ENCODE measurements around the gene POU5F1. TPM values are rescaled to one million over a fixed set of nuclear protein-coding genes. Genes with fewer than 3 reads are reported as not detected.

The POU5F1 gene
- total RNA-seq, 1 donor from 2014 or later: not detected

DNA sequence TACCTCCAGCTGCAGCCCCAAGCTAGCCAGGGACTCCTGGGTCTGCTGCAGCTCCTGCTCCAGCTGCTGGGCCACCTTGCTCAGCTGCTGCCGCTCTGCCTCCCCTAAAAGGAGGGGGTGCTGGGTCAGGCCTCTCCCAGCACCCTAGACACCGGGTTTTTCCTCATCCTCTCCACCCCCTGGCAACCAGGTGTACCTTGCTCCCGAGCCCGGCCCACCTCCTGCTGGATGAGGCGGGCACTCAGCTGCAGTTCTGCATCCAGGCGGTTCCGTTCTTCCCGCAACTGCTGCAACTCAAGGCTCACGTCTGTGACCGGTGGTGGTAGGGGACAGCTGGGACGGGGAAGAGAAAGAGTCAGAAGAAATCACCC, 25.5 kb downstream of the POU5F1 start:
- no peak overlapping the region for H3K27ac Mint-ChIP-seq (ENCODE audit: unreplicated experiment)
- DNase-seq (ENCODE audit: extremely low spot score, unreplicated experiment): no peak
- peaks cover 12% of the 10 kb centered on the region for H3K36me3 Mint-ChIP-seq (ENCODE audit: unreplicated experiment)
- H3K9me3 Mint-ChIP-seq (ENCODE audit: unreplicated experiment): no peaks in the 10 kb centered on the region
- H3K27me3 Mint-ChIP-seq (ENCODE audit: unreplicated experiment): no peaks in the 10 kb centered on the region
- TF ChIP-seq, protein P1, sequence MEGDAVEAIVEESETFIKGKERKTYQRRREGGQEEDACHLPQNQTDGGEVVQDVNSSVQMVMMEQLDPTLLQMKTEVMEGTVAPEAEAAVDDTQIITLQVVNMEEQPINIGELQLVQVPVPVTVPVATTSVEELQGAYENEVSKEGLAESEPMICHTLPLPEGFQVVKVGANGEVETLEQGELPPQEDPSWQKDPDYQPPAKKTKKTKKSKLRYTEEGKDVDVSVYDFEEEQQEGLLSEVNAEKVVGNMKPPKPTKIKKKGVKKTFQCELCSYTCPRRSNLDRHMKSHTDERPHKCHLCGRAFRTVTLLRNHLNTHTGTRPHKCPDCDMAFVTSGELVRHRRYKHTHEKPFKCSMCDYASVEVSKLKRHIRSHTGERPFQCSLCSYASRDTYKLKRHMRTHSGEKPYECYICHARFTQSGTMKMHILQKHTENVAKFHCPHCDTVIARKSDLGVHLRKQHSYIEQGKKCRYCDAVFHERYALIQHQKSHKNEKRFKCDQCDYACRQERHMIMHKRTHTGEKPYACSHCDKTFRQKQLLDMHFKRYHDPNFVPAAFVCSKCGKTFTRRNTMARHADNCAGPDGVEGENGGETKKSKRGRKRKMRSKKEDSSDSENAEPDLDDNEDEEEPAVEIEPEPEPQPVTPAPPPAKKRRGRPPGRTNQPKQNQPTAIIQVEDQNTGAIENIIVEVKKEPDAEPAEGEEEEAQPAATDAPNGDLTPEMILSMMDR (IDR thresholded peaks at IDR 0.05): no peak
- H3K4me1 Mint-ChIP-seq (ENCODE audit: unreplicated experiment): peaks cover 20% of the 10 kb centered on the region
- no peak overlapping the region for H3K4me3 Mint-ChIP-seq (ENCODE audit: unreplicated experiment)

DNA sequence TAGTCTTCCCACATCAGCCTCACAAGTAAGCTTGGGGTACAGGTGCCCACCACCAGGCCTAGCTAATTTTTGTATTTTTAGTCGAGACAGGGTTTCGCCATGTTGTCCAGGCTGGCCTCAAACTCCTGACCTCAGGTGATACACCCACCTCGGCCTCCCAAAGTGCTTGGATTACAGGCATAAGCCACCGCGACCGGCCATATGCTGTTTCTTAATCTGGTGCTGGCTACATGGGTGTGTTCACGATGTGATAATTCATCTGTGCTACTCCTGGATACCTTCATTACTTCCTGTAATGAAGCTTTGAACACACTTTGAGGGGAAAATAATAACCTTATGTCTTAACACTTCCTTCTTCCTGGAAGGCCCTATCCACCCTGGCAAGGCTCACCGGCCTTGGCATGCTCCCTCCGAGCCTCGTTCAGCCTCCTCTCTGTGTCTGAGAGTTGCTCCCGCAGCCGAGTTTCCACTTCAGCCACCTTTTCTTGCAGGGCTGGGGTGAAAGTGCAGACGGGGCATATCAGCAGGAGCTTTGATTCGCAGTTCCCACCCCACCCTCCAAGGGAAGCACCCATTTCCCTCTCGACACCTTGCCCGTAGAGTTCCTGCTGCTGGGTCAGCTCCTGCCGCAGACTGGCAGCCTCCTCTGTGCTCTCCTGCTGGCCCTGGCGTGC, 26.0 kb downstream of the POU5F1 start:
- Mint-ChIP-seq H3K4me3 (ENCODE audit: unreplicated experiment) (no peak overlapping the region), H3K27me3 (ENCODE audit: unreplicated experiment) (no peaks in the 10 kb centered on the region), H3K27ac (ENCODE audit: unreplicated experiment) (no peak overlapping the region), H3K9me3 (ENCODE audit: unreplicated experiment) (no peaks in the 10 kb centered on the region), H3K36me3 (ENCODE audit: unreplicated experiment) (peaks cover 10% of the 10 kb centered on the region), H3K4me1 (ENCODE audit: unreplicated experiment) (peaks cover 25% of the 10 kb centered on the region)
- no peak for DNase-seq (ENCODE audit: extremely low spot score, unreplicated experiment)
- TF ChIP-seq, protein P1 (IDR thresholded peaks at IDR 0.05): no peak

DNA sequence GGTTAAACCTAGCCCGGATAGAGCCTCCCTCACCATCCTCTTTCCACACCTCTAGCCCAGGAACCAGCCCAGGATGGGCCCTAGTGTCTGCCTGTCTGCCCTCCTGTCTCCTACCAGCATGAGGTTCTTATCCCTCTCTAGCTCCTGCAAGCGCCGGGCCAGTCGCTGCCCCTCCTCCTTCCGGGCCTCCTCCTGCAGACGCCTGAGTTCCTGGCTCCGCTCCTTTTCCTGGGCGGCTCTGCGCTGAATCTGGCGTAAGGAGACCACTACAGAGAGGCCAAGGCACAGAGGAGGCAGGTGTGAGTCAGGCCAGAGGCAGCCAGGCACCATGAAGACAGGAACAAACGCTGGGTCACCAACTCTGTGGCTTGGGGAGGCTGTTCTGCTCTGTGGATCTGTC, 27.3 kb downstream of the POU5F1 start:
- H3K4me3 Mint-ChIP-seq (ENCODE audit: unreplicated experiment): no peak overlapping the region
- TF ChIP-seq, protein P1 (IDR thresholded peaks at IDR 0.05): no peak
- H3K27me3 Mint-ChIP-seq (ENCODE audit: unreplicated experiment): no peaks in the 10 kb centered on the region
- H3K36me3 Mint-ChIP-seq (ENCODE audit: unreplicated experiment): peaks cover 8% of the 10 kb centered on the region
- H3K4me1 Mint-ChIP-seq (ENCODE audit: unreplicated experiment): peaks cover 26% of the 10 kb centered on the region
- no peak for DNase-seq (ENCODE audit: extremely low spot score, unreplicated experiment)
- no peak overlapping the region for H3K27ac Mint-ChIP-seq (ENCODE audit: unreplicated experiment)
- H3K9me3 Mint-ChIP-seq (ENCODE audit: unreplicated experiment): no peaks in the 10 kb centered on the region

DNA sequence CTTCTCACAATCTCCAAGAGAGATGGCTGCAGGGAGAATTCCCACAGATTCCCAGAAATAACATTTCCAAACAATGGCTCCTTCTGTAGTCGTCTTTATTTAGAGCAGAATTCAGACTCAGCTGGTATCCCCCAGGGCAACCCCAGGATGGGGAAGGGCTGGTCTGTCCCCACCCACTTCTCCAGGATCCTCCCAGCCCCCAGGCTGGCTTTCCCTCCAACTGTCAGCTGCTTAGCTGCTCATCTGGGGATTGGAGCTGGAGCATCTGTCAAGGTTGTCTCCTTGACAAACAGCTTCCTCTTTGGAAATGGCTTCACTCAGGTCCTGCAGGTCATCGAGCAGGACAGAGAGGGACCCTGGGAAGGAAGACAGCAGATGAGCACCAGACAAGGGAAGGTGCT, 28.1 kb downstream of the POU5F1 start:
- Mint-ChIP-seq H3K27me3 (ENCODE audit: unreplicated experiment) (no peaks in the 10 kb centered on the region), H3K9me3 (ENCODE audit: unreplicated experiment) (no peaks in the 10 kb centered on the region), H3K4me3 (ENCODE audit: unreplicated experiment) (no peak overlapping the region), H3K36me3 (ENCODE audit: unreplicated experiment) (peaks cover 8% of the 10 kb centered on the region), H3K27ac (ENCODE audit: unreplicated experiment) (peak overlapping the region; percentile 49), H3K4me1 (ENCODE audit: unreplicated experiment) (peaks cover 30% of the 10 kb centered on the region)
- TF ChIP-seq, protein P1 (IDR thresholded peaks at IDR 0.05): no peak
- no peak for DNase-seq (ENCODE audit: extremely low spot score, unreplicated experiment)

DNA sequence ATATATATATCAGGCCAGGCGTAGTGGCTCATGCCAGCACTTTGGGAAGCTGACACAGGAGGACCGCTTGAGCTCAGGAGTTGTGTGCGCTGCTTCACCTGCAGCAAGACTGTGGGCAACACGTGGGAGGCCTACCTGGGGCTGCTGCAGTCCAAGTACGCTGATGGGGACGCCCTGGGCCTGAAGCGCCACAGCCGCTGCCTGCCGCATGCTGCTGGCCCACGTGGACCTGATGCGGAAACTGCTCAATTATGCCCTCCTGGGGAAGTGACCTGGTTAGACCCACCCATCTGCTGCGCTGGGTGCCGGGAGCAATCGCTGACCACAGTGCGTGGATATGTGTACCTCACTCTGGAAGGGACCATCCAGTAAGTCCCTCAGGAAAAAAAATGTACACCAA, 29.8 kb downstream of the POU5F1 start:
- TF ChIP-seq, protein P1 (IDR thresholded peaks at IDR 0.05): no peak
- DNase-seq (ENCODE audit: extremely low spot score, unreplicated experiment): no peak
- Mint-ChIP-seq H3K27me3 (ENCODE audit: unreplicated experiment) (no peaks in the 10 kb centered on the region), H3K4me3 (ENCODE audit: unreplicated experiment) (no peak overlapping the region), H3K9me3 (ENCODE audit: unreplicated experiment) (no peaks in the 10 kb centered on the region), H3K27ac (ENCODE audit: unreplicated experiment) (no peak overlapping the region), H3K36me3 (ENCODE audit: unreplicated experiment) (peaks cover 8% of the 10 kb centered on the region), H3K4me1 (ENCODE audit: unreplicated experiment) (peaks cover 30% of the 10 kb centered on the region)
